HEK293T (cell line): ENCODE data around the gene ANK2.

ENCODE experiments used
- ARNT ChIP-seq: fragments of 450-650 bp; IDR thresholded peaks from 2 replicates; pipeline ENCODE4 v1.6.1; 2017; ENCODE audit warnings: mild to moderate bottlenecking
- CTBP1 ChIP-seq: fragments of 450-650 bp; IDR thresholded peaks from 2 replicates; pipeline ENCODE4 v1.6.1; 2016; ENCODE audit warnings: borderline replicate concordance
- FOXA1 ChIP-seq: fragments of 450-650 bp; IDR thresholded peaks from 2 replicates; pipeline ENCODE4 v1.6.1; 2016; ENCODE audit warnings: mild to moderate bottlenecking
- FOXK2 ChIP-seq: fragments of 450-650 bp; IDR thresholded peaks from 2 replicates; pipeline ENCODE4 v1.6.1; 2016; ENCODE audit warnings: mild to moderate bottlenecking
- FOXM1 ChIP-seq: fragments of 450-650 bp; IDR thresholded peaks from 2 replicates; pipeline ENCODE4 v1.6.1; 2017; ENCODE audit warnings: mild to moderate bottlenecking, borderline replicate concordance
- L3MBTL2 ChIP-seq: fragments of 450-650 bp; conservative IDR thresholded peaks from 2 replicates; pipeline ENCODE4 v1.6.1; 2016; ENCODE audit warnings: mild to moderate bottlenecking
- NFRKB ChIP-seq: fragments of 450-650 bp; IDR thresholded peaks from 2 replicates; pipeline ENCODE4 v1.6.1; 2016; ENCODE audit warnings: mild to moderate bottlenecking, moderate library complexity
- SP1 ChIP-seq: fragments of 450-650 bp; IDR thresholded peaks from 2 replicates; pipeline ENCODE4 v1.6.1; 2017
- SUZ12 ChIP-seq: fragments of 450-650 bp; IDR thresholded peaks from 2 replicates; pipeline ENCODE4 v1.6.1; 2016; ENCODE audit warnings: mild to moderate bottlenecking
- TARDBP ChIP-seq: fragments of 450-650 bp; IDR thresholded peaks from 2 replicates; pipeline ENCODE4 v1.6.1; 2016

- TF ChIP-seq ARNT = no peak
- TF ChIP-seq FOXA1 = no peak
- no peak for TF ChIP-seq SP1
- TF ChIP-seq SUZ12 = no peak
- no peak for TF ChIP-seq TARDBP
- no peak for TF ChIP-seq L3MBTL2
- TF ChIP-seq FOXK2 = no peak
- no peak for TF ChIP-seq CTBP1
- no peak for TF ChIP-seq FOXM1
- no peak for TF ChIP-seq NFRKB
Measured at GRCh38 chr4:113086172-113086695, 36.8 kb downstream of the ANK2 start.
